Measurements from ENCODE around the gene ADGRB3.

The ADGRB3 gene

DNA sequence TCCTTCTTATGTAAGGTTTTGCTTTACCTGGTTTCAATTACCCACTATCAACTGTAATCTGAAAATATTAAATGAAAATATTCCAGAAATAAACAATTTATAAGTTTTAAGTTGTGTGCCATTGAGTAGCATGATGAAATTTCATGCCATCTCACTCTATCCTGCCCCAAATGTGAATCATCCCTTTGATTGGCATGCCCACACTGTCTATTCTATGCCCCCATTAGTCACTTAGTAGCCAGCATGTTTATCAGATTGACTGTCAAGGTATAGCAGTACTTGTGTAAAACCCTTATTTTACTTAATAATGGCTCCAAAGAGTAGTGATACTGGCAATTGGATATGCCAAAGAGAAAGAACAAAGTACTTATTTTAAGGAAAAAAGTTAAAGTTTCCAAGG is 403.8 kb downstream of the ADGRB3 start:
- no peaks in the 10 kb centered on the region for H3K36me3 ChIP-seq (ENCODE audit: insufficient read depth, low read length)
- H4K20me1 ChIP-seq (ENCODE audit: insufficient read depth, low read length) = no peaks in the 10 kb centered on the region
- H3K4me1 ChIP-seq (ENCODE audit: insufficient read depth, low read length, severe bottlenecking) = no peaks in the 10 kb centered on the region
- H3K9me2 ChIP-seq (ENCODE audit: low read depth, low read length) = no peaks in the 10 kb centered on the region
- H3K4me3 ChIP-seq (ENCODE audit: low read depth, low read length, poor library complexity, severe bottlenecking) = no peak overlapping the region
- no peak overlapping the region for H3K9ac ChIP-seq (ENCODE audit: low read length)
- H3K27me3 ChIP-seq (ENCODE audit: insufficient read depth, low read length) = no peaks in the 10 kb centered on the region
- no peaks in the 10 kb centered on the region for H3K79me2 ChIP-seq (ENCODE audit: insufficient read depth, low read length)
- TF ChIP-seq EZH2 (IDR thresholded peaks at IDR 0.05; ENCODE audit: borderline replicate concordance, low read length) = no peak
- TF ChIP-seq, protein P1, sequence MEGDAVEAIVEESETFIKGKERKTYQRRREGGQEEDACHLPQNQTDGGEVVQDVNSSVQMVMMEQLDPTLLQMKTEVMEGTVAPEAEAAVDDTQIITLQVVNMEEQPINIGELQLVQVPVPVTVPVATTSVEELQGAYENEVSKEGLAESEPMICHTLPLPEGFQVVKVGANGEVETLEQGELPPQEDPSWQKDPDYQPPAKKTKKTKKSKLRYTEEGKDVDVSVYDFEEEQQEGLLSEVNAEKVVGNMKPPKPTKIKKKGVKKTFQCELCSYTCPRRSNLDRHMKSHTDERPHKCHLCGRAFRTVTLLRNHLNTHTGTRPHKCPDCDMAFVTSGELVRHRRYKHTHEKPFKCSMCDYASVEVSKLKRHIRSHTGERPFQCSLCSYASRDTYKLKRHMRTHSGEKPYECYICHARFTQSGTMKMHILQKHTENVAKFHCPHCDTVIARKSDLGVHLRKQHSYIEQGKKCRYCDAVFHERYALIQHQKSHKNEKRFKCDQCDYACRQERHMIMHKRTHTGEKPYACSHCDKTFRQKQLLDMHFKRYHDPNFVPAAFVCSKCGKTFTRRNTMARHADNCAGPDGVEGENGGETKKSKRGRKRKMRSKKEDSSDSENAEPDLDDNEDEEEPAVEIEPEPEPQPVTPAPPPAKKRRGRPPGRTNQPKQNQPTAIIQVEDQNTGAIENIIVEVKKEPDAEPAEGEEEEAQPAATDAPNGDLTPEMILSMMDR (IDR thresholded peaks at IDR 0.05; ENCODE audit: low read length) = no peak
- no peak overlapping the region for H3K27ac ChIP-seq (ENCODE audit: low read depth, low read length, poor library complexity, severe bottlenecking)
- H3K4me2 ChIP-seq (ENCODE audit: low read length) = no peak overlapping the region
- H3K9me3 ChIP-seq (ENCODE audit: low read length) = no peaks in the 10 kb centered on the region
- no peak overlapping the region for H2AFZ ChIP-seq (ENCODE audit: low read length)
- no peaks in the 10 kb centered on the region for H3F3A ChIP-seq (ENCODE audit: insufficient read depth, low read length)

DNA sequence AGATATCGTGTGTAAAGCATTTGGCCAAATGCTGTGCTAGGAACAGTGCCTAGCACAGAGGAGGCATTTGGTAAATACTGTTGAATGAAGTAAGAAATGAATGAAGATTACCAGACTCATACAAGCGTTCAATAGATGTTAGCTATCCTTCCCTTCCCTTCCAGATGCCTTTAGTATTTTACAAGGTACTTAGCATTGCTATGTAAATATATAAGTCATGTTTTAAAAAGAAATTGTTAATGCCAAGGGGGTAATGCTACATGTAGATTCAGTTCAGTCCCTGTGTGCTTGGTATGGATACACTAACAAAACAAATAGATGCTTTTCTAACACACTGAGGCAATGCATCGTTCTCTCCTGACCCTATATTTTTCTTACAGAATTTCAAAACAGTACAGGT is 407.2 kb downstream of the ADGRB3 start:
- no peaks in the 10 kb centered on the region for H3K9me2 ChIP-seq (ENCODE audit: low read depth, low read length)

DNA sequence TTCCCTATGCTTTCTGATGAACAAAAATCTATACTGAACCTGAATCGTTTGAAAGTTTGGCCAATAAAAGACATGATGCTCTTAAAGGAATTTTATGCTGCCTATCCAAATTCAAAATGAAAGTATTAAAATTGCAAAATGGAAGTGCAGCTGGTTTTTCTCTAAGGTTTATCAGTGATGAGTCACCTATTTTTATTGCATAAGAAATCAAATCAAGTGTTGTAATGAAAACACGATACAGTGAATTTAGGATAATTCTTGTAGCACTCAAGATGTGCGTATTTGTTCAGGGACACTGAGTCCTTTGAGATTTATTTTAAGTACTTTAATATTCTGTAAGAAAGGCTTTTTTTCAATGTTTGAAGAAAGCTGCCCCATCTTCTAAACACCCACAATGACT is 409.5 kb downstream of the ADGRB3 start:
- Histone ChIP-seq H3K36me3 (ENCODE audit: insufficient read depth, low read length) (no peaks in the 10 kb centered on the region), H3K9me3 (ENCODE audit: low read length) (no peaks in the 10 kb centered on the region), H3K4me1 (ENCODE audit: insufficient read depth, low read length, severe bottlenecking) (no peaks in the 10 kb centered on the region), H3K4me3 (ENCODE audit: low read depth, low read length, poor library complexity, severe bottlenecking) (no peak overlapping the region), H3K27ac (ENCODE audit: low read depth, low read length, poor library complexity, severe bottlenecking) (no peak overlapping the region), H4K20me1 (ENCODE audit: insufficient read depth, low read length) (no peaks in the 10 kb centered on the region), H3F3A (ENCODE audit: insufficient read depth, low read length) (no peaks in the 10 kb centered on the region), H3K9me2 (ENCODE audit: low read depth, low read length) (no peaks in the 10 kb centered on the region), H3K79me2 (ENCODE audit: insufficient read depth, low read length) (no peaks in the 10 kb centered on the region), H3K27me3 (ENCODE audit: insufficient read depth, low read length) (no peaks in the 10 kb centered on the region), H3K4me2 (ENCODE audit: low read length) (no peak overlapping the region), H3K9ac (ENCODE audit: low read length) (no peak overlapping the region), H2AFZ (ENCODE audit: low read length) (no peak overlapping the region)
- TF ChIP-seq, protein P1 (IDR thresholded peaks at IDR 0.05; ENCODE audit: low read length) = no peak
- TF ChIP-seq EZH2 (IDR thresholded peaks at IDR 0.05; ENCODE audit: borderline replicate concordance, low read length) = no peak

More for the DNA sequence above, 407.2 kb downstream of the ADGRB3 start:
- H3K27ac ChIP-seq (ENCODE audit: low read depth, low read length, poor library complexity, severe bottlenecking) = no peak overlapping the region
- no peaks in the 10 kb centered on the region for H3K27me3 ChIP-seq (ENCODE audit: insufficient read depth, low read length)
- TF ChIP-seq EZH2 (IDR thresholded peaks at IDR 0.05; ENCODE audit: borderline replicate concordance, low read length) = no peak
- TF ChIP-seq, protein P1 (IDR thresholded peaks at IDR 0.05; ENCODE audit: low read length) = no peak
- no peak overlapping the region for H2AFZ ChIP-seq (ENCODE audit: low read length)
- H4K20me1 ChIP-seq (ENCODE audit: insufficient read depth, low read length) = no peaks in the 10 kb centered on the region
- no peak overlapping the region for H3K4me2 ChIP-seq (ENCODE audit: low read length)
- H3F3A ChIP-seq (ENCODE audit: insufficient read depth, low read length) = no peaks in the 10 kb centered on the region
- no peaks in the 10 kb centered on the region for H3K79me2 ChIP-seq (ENCODE audit: insufficient read depth, low read length)
- H3K9me3 ChIP-seq (ENCODE audit: low read length) = no peaks in the 10 kb centered on the region
- no peaks in the 10 kb centered on the region for H3K4me1 ChIP-seq (ENCODE audit: insufficient read depth, low read length, severe bottlenecking)
- H3K4me3 ChIP-seq (ENCODE audit: low read depth, low read length, poor library complexity, severe bottlenecking) = no peak overlapping the region
- no peaks in the 10 kb centered on the region for H3K36me3 ChIP-seq (ENCODE audit: insufficient read depth, low read length)
- no peak overlapping the region for H3K9ac ChIP-seq (ENCODE audit: low read length)
